Calu3 (cell line): ENCODE measurements around the gene CDKAL1. TPM values are rescaled to one million over a fixed set of nuclear protein-coding genes. Genes with fewer than 3 reads are reported as not detected.

Experiments used
- BruUV-seq: library from RNA; stranded (reverse); fragments of 400-500 nt; replicated peaks from 2 replicates; lab custom pipeline; 2021; lab: Mats Ljungman, UMichigan
- CTCF ChIA-PET: fragments of 300-600 bp; sonication (Branson Sonifier 250); formaldehyde crosslinking; loops from one replicate; lab custom pipeline; 2022; ENCODE audit warnings: antibody characterized with exemption; lab: Charles Lee
- DNase-seq: peaks from one replicate; pipeline ENCODE4 v3.0.0; 2022
- H3K27ac Mint-ChIP-seq: one replicate; pipeline ENCODE4 v1.8.0; 2022; ENCODE audit warnings: mixed read lengths; ENCODE audit not compliant: unreplicated experiment
- H3K27me3 Mint-ChIP-seq: one replicate; pipeline ENCODE4 v1.8.0; 2022; ENCODE audit warnings: mixed read lengths; ENCODE audit not compliant: unreplicated experiment
- H3K36me3 Mint-ChIP-seq: one replicate; pipeline ENCODE4 v1.8.0; 2022; ENCODE audit warnings: mild to moderate bottlenecking, moderate library complexity, mixed read lengths; ENCODE audit not compliant: insufficient read depth, unreplicated experiment
- H3K4me1 Mint-ChIP-seq: one replicate; pipeline ENCODE4 v1.8.0; 2022; ENCODE audit warnings: mild to moderate bottlenecking, low read depth, mixed read lengths; ENCODE audit not compliant: unreplicated experiment
- H3K4me3 Mint-ChIP-seq: one replicate; pipeline ENCODE4 v1.8.0; 2022; ENCODE audit warnings: mild to moderate bottlenecking, low read depth, moderate library complexity, mixed read lengths; ENCODE audit not compliant: unreplicated experiment
- H3K9me3 Mint-ChIP-seq: one replicate; pipeline ENCODE4 v1.8.0; 2022; ENCODE audit warnings: low read depth, mixed read lengths; ENCODE audit not compliant: unreplicated experiment
- CTCF ChIP-seq: fragments of 200-600 bp; IDR thresholded peaks from one replicate; pipeline ENCODE4 v1.8.0; 2022; ENCODE audit warnings: antibody characterized with exemption; ENCODE audit not compliant: unreplicated experiment
- intact Hi-C: fragments of 100-400 bp; cut with micrococcal nuclease; formaldehyde crosslinking; loops from one replicate; pipeline ENCODE4 v1.10.0; 2022; ENCODE audit not compliant: unreplicated experiment
- total RNA-seq: library from RNA; stranded (reverse); gene quantifications from 2 replicates; pipeline ENCODE4 v1.2.3, GENCODE V29; 2022

The CDKAL1 gene
- total RNA-seq, 1 experiment from 2014 or later = 39.6 TPM

- peaks cover 19% of the 10 kb centered on the region for H3K36me3 Mint-ChIP-seq
- intact Hi-C loops = loop anchor here (1.0 to 10.0 kb wide), 10 partner anchors 125 to 1952 kb away; no protein-coding TSS in a partner anchor
- DNase-seq = peak; percentile 95
- H3K4me1 Mint-ChIP-seq = peaks cover 93% of the 10 kb centered on the region
- TF ChIP-seq CTCF = no peak
- peak overlapping the region; percentile 45 for H3K4me3 Mint-ChIP-seq
- peaks cover 2% of the 10 kb centered on the region for H3K9me3 Mint-ChIP-seq
- H3K27ac Mint-ChIP-seq = peak overlapping the region; percentile 96
- no TSS peak for BruUV-seq
- CTCF ChIA-PET = interaction anchor here (0.6 to 4.3 kb wide), 16 partner anchors 19 to 1662 kb away, joined by 3 to 73 read pairs (median 3); partner anchors contain the start of gene SOX4
- no peaks in the 10 kb centered on the region for H3K27me3 Mint-ChIP-seq
These were observed 343.0 kb downstream of the CDKAL1 start for GRCh38 chr6:20877008-20877937.

GRCh38 chr6:20879121-20879520 is 344.9 kb downstream of the CDKAL1 start:
- no peak for DNase-seq
- H3K36me3 Mint-ChIP-seq = peaks cover 19% of the 10 kb centered on the region
- no TSS peak for BruUV-seq
- H3K4me3 Mint-ChIP-seq = peak overlapping the region; percentile 45
- CTCF ChIA-PET = interaction anchor here (2.7 to 4.3 kb wide), 3 partner anchors 143 to 715 kb away, joined by 17 to 73 read pairs (median 28); partner anchors contain the start of gene SOX4
- intact Hi-C loops = loop anchor here (2.0 to 10.0 kb wide), 6 partner anchors 123 to 1053 kb away; no protein-coding TSS in a partner anchor
- peaks cover 78% of the 10 kb centered on the region for H3K4me1 Mint-ChIP-seq
- H3K27ac Mint-ChIP-seq = peak overlapping the region; percentile 96
- H3K27me3 Mint-ChIP-seq = no peaks in the 10 kb centered on the region
- H3K9me3 Mint-ChIP-seq = peaks cover 5% of the 10 kb centered on the region
- no peak for TF ChIP-seq CTCF

- intact Hi-C loops = loop anchor here (2.0 to 10.0 kb wide), 6 partner anchors 123 to 1053 kb away; no protein-coding TSS in a partner anchor
- CTCF ChIA-PET = interaction anchor here (0.5 to 3.9 kb wide), 3 partner anchors 108 to 940 kb away, joined by 3 to 28 read pairs (median 5); partner anchors contain the start of gene SOX4
- Mint-ChIP-seq H3K27me3 (no peaks in the 10 kb centered on the region), H3K4me3 (peak overlapping the region; percentile 12), H3K4me1 (peaks cover 74% of the 10 kb centered on the region), H3K36me3 (peaks cover 19% of the 10 kb centered on the region), H3K9me3 (peaks cover 5% of the 10 kb centered on the region), H3K27ac (peak overlapping the region; percentile 96)
- peak; percentile 21 for DNase-seq
- no peak for TF ChIP-seq CTCF
- no TSS peak for BruUV-seq
These were observed 345.3 kb downstream of the CDKAL1 start for GRCh38 chr6:20879526-20879925.

GRCh38 chr6:20881365-20881764 is 347.1 kb downstream of the CDKAL1 start:
- no TSS peak for BruUV-seq
- CTCF ChIA-PET = interaction anchor here (0.8 kb wide), 1 partner anchor 13 kb away, joined by 3 read pairs; no protein-coding TSS in a partner anchor
- TF ChIP-seq CTCF = no peak
- no peaks in the 10 kb centered on the region for H3K27me3 Mint-ChIP-seq
- intact Hi-C loops = no loop called here
- no peak for DNase-seq
- peaks cover 57% of the 10 kb centered on the region for H3K4me1 Mint-ChIP-seq
- peaks cover 19% of the 10 kb centered on the region for H3K36me3 Mint-ChIP-seq
- peak overlapping the region; percentile 26 for H3K27ac Mint-ChIP-seq
- H3K4me3 Mint-ChIP-seq = no peak overlapping the region
- H3K9me3 Mint-ChIP-seq = peaks cover 8% of the 10 kb centered on the region
